Keratinocyte (primary cell): Measurements from ENCODE around the gene APP. TPM values are rescaled to one million over a fixed set of nuclear protein-coding genes. Genes with fewer than 3 reads are reported as not detected.

Experiments
- DNase-seq: peaks from one replicate; pipeline ENCODE4 v3.0.0-alpha.2; 2011; ENCODE audit warnings: low read depth, missing footprints, low spot score
- FAIRE-seq: peaks from 2 replicates; lab custom pipeline; 2011; peaks lifted over from hg19 to GRCh38; lab: Jason Lieb, UNC
- H2AFZ ChIP-seq: 2 replicates; pipeline ENCODE4 v1.6.0; 2012; ENCODE audit warnings: low read length, control low read depth, inconsistent platforms; ENCODE audit not compliant: control insufficient read depth
- H3K27ac ChIP-seq: 2 replicates; pipeline ENCODE4 v1.5.1; 2011; ENCODE audit warnings: low read length; ENCODE audit not compliant: control insufficient read depth, insufficient read depth
- H3K27me3 ChIP-seq: 3 replicates; pipeline ENCODE4 v1.6.0; 2011; ENCODE audit warnings: low read length; ENCODE audit not compliant: control insufficient read depth, insufficient read depth; ENCODE audit errors: extremely low read depth
- H3K36me3 ChIP-seq, 2 experiments: 2 replicates in 1 of 2; 3 replicates in 1 of 2; pipeline ENCODE4 v1.5.1; 2011; ENCODE audit warnings: low read length in 2 of 2, mild to moderate bottlenecking in 1 of 2; ENCODE audit not compliant: control insufficient read depth in 2 of 2, insufficient read depth in 2 of 2; ENCODE audit errors: extremely low read depth in 1 of 2
- H3K4me1 ChIP-seq: 3 replicates; pipeline ENCODE4 v1.5.1; 2011; ENCODE audit warnings: low read length; ENCODE audit not compliant: control insufficient read depth, insufficient read depth; ENCODE audit errors: extremely low read depth
- H3K4me2 ChIP-seq: 3 replicates; pipeline ENCODE4 v1.6.0; 2011; ENCODE audit warnings: low read depth, low read length; ENCODE audit not compliant: control insufficient read depth, insufficient read depth; ENCODE audit errors: extremely low read depth
- H3K4me3 ChIP-seq, 3 experiments: fragments of 200-600 bp in 1 of 3; sonication (generic) in 1 of 3; 2 replicates in 2 of 3; 3 replicates in 1 of 3; pipeline ENCODE4 v1.5.1; 2011 to 2016; ENCODE audit warnings: low read length in 3 of 3, mild to moderate bottlenecking in 3 of 3, control low read depth in 2 of 3, inconsistent platforms in 1 of 3, low read depth in 1 of 3, mixed read lengths in 1 of 3, mixed run types in 1 of 3, moderate library complexity in 1 of 3; ENCODE audit not compliant: control insufficient read depth in 2 of 3, insufficient read depth in 2 of 3; ENCODE audit errors: extremely low read depth in 1 of 3
- H3K79me2 ChIP-seq: 2 replicates; pipeline ENCODE4 v1.6.0; 2012; ENCODE audit warnings: low read length; ENCODE audit not compliant: control insufficient read depth, insufficient read depth
- H3K9ac ChIP-seq: 3 replicates; pipeline ENCODE4 v1.6.0; 2011; ENCODE audit warnings: low read length; ENCODE audit not compliant: control insufficient read depth, insufficient read depth; ENCODE audit errors: extremely low read depth
- H3K9me1 ChIP-seq: 3 replicates; pipeline ENCODE4 v1.6.0; 2011; ENCODE audit warnings: low read length; ENCODE audit not compliant: control insufficient read depth, insufficient read depth; ENCODE audit errors: extremely low read depth
- H3K9me3 ChIP-seq: 2 replicates; pipeline ENCODE4 v1.5.1; 2012; ENCODE audit warnings: low read depth, low read length; ENCODE audit not compliant: control insufficient read depth
- H4K20me1 ChIP-seq: 3 replicates; pipeline ENCODE4 v1.6.0; 2011; ENCODE audit warnings: low read length; ENCODE audit not compliant: control insufficient read depth, insufficient read depth; ENCODE audit errors: extremely low read depth
- CTCF ChIP-seq, 3 experiments: IDR thresholded peaks in 1 of 3; conservative IDR thresholded peaks in 1 of 3; optimal IDR thresholded peaks in 1 of 3; 2 replicates in 2 of 3; 3 replicates in 1 of 3; pipeline versions ENCODE3 to v1.5.1; 2011; ENCODE audit warnings: low read length in 3 of 3, mild to moderate bottlenecking in 3 of 3, moderate library complexity in 2 of 3, control low read depth in 1 of 3, inconsistent platforms in 1 of 3; ENCODE audit not compliant: insufficient read depth in 2 of 3; ENCODE audit errors: extremely low read depth in 1 of 3
- EZH2 ChIP-seq: IDR thresholded peaks from one replicate; pipeline ENCODE4 v1.6.1; 2012; ENCODE audit warnings: inconsistent platforms, mild to moderate bottlenecking, low read length, moderate library complexity
- dilution Hi-C: fragments of 300-500 bp; cut with MboI; formaldehyde crosslinking; loops from one replicate; pipeline ENCODE4 v1.7.0; 2020; ENCODE audit warnings: low sequenced_read_pairs; ENCODE audit not compliant: extremely low pct_ligation_motif_present
- polyA plus RNA-seq, 5 experiments: library from polyadenylated mRNA; depleted of rRNA in 3 of 5; stranded (reverse) in 3 of 5; stranded (forward) in 1 of 5; unstranded in 1 of 5; fragments of >200 nt; gene quantifications; 1 replicate in 1 of 5; 2 replicates in 3 of 5; 3 replicates in 1 of 5; pipeline versions ENCODE4 v1.2.1 to v1.2.3, GENCODE V29; 2011 to 2012; ENCODE audit warnings: missing spikeins in 2 of 5, low read depth in 1 of 5, low replicate concordance in 1 of 5

APP gene
- polyA plus RNA-seq, 1 donor (not counting 4 experiments of a cell fraction or from before 2014, with no cell fraction given), result 1,015 TPM

GRCh38 chr21:25888711-25889110, 281.9 kb downstream of the APP start:
- dilution Hi-C loops, result no loop called here
- H3K36me3 ChIP-seq, result peaks cover 33 to 41% of the 10 kb centered on the region in 2 experiments
- H3K27ac ChIP-seq, result no peak overlapping the region
- TF ChIP-seq EZH2 (no peak), CTCF (optimal IDR thresholded peaks at IDR 0.05 in 1 of 3, IDR thresholded peaks at IDR 0.05 in 1 of 3, conservative IDR thresholded peaks at IDR 0.05 in 1 of 3; ENCODE audit: extremely low read depth in 1 of 3, insufficient read depth in 2 of 3, low read length in 3 of 3) (no peak)
- H3K4me2 ChIP-seq, result no peak overlapping the region
- H3K4me1 ChIP-seq, result no peaks in the 10 kb centered on the region
- H3K79me2 ChIP-seq, result no peaks in the 10 kb centered on the region
- H3K9ac ChIP-seq, result no peak overlapping the region
- FAIRE-seq, result no peak
- H3K9me1 ChIP-seq, result peaks cover 3% of the 10 kb centered on the region
- no peak overlapping the region for H3K4me3 ChIP-seq
- H3K27me3 ChIP-seq, result no peaks in the 10 kb centered on the region
- DNase-seq, result no peak
- no peaks in the 10 kb centered on the region for H4K20me1 ChIP-seq
- H3K9me3 ChIP-seq, result no peaks in the 10 kb centered on the region
- H2AFZ ChIP-seq, result no peak overlapping the region

DNA sequence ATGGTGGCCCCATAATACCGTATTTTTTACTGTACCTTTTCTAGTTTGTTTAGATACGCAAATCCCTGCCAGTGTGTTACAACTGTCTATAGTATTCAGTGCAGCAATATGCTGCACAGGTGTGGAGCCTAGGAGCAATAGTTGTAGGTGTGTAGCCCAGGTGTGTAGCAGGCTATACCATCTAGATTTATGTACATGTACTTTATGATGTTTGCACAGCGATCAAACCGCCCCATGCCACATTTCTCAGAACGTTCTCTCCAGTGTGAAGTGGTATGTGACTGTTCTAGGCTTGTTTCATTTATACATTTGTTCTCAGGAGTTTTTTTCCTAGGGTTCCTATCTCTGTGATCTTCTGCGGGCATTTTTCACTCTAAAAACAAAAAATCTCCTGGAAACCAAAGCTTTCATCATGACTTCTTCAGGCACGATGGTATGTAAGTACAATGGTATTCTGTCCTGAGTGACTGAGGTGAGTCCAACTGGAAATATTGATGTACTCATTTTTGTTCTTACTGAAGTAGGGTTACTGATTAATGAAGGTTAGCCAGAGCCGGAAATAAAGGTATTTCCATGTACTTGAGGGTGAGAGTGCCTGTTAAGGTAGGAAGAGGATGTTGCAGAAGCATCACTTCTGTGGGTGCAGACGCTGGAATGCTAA, 282.8 kb downstream of the APP start:
- no peaks in the 10 kb centered on the region for H3K27me3 ChIP-seq
- H3K4me1 ChIP-seq, result no peaks in the 10 kb centered on the region
- no peak overlapping the region for H3K27ac ChIP-seq
- dilution Hi-C loops, result no loop called here
- no peak for FAIRE-seq
- no peak overlapping the region for H3K4me3 ChIP-seq
- peaks cover 28 to 36% of the 10 kb centered on the region in 2 experiments for H3K36me3 ChIP-seq
- no peaks in the 10 kb centered on the region for H3K9me3 ChIP-seq
- H3K9ac ChIP-seq, result no peak overlapping the region
- H3K4me2 ChIP-seq, result no peak overlapping the region
- H2AFZ ChIP-seq, result no peak overlapping the region
- no peaks in the 10 kb centered on the region for H3K79me2 ChIP-seq
- no peak for DNase-seq
- TF ChIP-seq EZH2, result no peak
- TF ChIP-seq CTCF (optimal IDR thresholded peaks at IDR 0.05 in 1 of 3, IDR thresholded peaks at IDR 0.05 in 1 of 3, conservative IDR thresholded peaks at IDR 0.05 in 1 of 3; ENCODE audit: extremely low read depth in 1 of 3, insufficient read depth in 2 of 3, low read length in 3 of 3), result no peak
- H4K20me1 ChIP-seq, result peaks cover 2% of the 10 kb centered on the region
- H3K9me1 ChIP-seq, result peaks cover 3% of the 10 kb centered on the region
